Neutrophil (primary cell): ENCODE measurements around the gene MAPK13.

Experiments
- H3K27ac ChIP-seq: fragments of 200-600 bp; sonication (generic); 2 replicates; pipeline ENCODE4 v1.5.1; 2016; ENCODE audit warnings: mild to moderate bottlenecking, moderate library complexity
- H3K27me3 ChIP-seq: fragments of 200-600 bp; sonication (generic); 2 replicates; pipeline ENCODE4 v1.6.0; 2016; ENCODE audit warnings: mild to moderate bottlenecking
- H3K36me3 ChIP-seq: fragments of 200-600 bp; sonication (generic); 2 replicates; pipeline ENCODE4 v1.5.1; 2017
- H3K4me1 ChIP-seq, 2 experiments: fragments of 200-600 bp in 1 of 2; sonication (generic) in 1 of 2; 1 replicate in 1 of 2; 2 replicates in 1 of 2; pipeline versions ENCODE4 v1.5.1 to v1.6.1; 2013 to 2016; ENCODE audit warnings: low read depth in 1 of 2, low read length in 1 of 2, mild to moderate bottlenecking in 1 of 2, moderate library complexity in 1 of 2; ENCODE audit not compliant: control insufficient read depth in 1 of 2, insufficient read depth in 1 of 2
- H3K4me3 ChIP-seq, 2 experiments: fragments of 200-600 bp in 1 of 2; sonication (generic) in 1 of 2; 1 replicate in 1 of 2; 2 replicates in 1 of 2; pipeline ENCODE4 v1.5.1; 2013 to 2016; ENCODE audit warnings: low read depth in 1 of 2, low read length in 1 of 2, mild to moderate bottlenecking in 1 of 2, moderate library complexity in 1 of 2
- H3K9me3 ChIP-seq: fragments of 200-600 bp; sonication (generic); 2 replicates; pipeline ENCODE4 v1.5.1; 2016
- TF ChIP-seq, protein P1 (sequence below): fragments of 200-600 bp; sonication (generic); IDR thresholded peaks from 2 replicates; pipeline ENCODE4 v1.5.1; 2016; ENCODE audit warnings: antibody characterized with exemption

Gene MAPK13

DNA sequence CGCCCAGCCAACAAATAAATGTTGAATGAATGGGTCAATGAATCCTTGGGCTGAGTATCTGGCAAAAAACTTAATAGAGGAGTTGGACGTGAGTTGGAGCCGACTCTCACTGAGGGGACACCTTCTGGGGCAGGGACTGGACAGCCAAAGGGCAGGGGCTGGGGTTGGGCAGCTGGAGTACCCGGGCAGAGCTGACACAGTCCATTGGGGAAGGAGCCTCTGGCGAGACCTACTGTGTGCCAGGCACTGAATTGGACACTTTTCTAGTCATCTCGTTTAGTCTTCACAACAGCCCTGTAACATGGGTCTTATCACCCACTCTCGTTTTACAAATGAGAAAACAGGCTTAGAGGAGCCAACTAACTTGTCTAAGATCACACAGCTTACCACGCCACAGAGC is 4.7 kb upstream of the MAPK13 start:
- Histone ChIP-seq H3K36me3 (peaks cover 6% of the 10 kb centered on the region), H3K27me3 (no peaks in the 10 kb centered on the region), H3K9me3 (no peaks in the 10 kb centered on the region), H3K4me1 (peaks cover 94 to 96% of the 10 kb centered on the region in 2 experiments), H3K27ac (peak overlapping the region; percentile 96), H3K4me3 (no peak overlapping the region)
- TF ChIP-seq, protein P1, sequence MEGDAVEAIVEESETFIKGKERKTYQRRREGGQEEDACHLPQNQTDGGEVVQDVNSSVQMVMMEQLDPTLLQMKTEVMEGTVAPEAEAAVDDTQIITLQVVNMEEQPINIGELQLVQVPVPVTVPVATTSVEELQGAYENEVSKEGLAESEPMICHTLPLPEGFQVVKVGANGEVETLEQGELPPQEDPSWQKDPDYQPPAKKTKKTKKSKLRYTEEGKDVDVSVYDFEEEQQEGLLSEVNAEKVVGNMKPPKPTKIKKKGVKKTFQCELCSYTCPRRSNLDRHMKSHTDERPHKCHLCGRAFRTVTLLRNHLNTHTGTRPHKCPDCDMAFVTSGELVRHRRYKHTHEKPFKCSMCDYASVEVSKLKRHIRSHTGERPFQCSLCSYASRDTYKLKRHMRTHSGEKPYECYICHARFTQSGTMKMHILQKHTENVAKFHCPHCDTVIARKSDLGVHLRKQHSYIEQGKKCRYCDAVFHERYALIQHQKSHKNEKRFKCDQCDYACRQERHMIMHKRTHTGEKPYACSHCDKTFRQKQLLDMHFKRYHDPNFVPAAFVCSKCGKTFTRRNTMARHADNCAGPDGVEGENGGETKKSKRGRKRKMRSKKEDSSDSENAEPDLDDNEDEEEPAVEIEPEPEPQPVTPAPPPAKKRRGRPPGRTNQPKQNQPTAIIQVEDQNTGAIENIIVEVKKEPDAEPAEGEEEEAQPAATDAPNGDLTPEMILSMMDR = no peak

DNA sequence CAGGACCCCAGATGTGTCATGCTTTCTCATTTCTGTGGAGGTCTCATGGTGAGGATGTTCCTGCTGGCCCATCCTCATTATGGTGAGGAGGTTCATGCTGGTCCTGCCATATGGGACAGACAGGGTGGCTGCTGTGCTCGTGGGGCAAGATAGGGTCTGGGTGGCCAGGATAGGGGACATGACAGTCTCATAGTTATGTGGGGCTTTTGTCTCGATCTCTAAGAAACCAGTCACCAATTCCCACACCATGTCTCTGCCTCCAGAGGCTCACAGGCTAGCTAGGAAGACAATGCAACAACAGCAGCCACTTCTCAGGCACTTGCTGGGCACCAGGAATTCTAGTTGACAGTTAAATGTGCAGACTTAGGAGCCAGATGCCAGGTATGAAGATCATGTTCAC is 4.2 kb upstream of the MAPK13 start:
- TF ChIP-seq, protein P1 = no peak
- no peaks in the 10 kb centered on the region for H3K9me3 ChIP-seq
- H3K4me3 ChIP-seq = no peak overlapping the region
- peak overlapping the region; percentile 96 for H3K27ac ChIP-seq
- H3K27me3 ChIP-seq = no peaks in the 10 kb centered on the region
- peaks cover 93 to 94% of the 10 kb centered on the region in 2 experiments for H3K4me1 ChIP-seq
- peaks cover 6% of the 10 kb centered on the region for H3K36me3 ChIP-seq

DNA sequence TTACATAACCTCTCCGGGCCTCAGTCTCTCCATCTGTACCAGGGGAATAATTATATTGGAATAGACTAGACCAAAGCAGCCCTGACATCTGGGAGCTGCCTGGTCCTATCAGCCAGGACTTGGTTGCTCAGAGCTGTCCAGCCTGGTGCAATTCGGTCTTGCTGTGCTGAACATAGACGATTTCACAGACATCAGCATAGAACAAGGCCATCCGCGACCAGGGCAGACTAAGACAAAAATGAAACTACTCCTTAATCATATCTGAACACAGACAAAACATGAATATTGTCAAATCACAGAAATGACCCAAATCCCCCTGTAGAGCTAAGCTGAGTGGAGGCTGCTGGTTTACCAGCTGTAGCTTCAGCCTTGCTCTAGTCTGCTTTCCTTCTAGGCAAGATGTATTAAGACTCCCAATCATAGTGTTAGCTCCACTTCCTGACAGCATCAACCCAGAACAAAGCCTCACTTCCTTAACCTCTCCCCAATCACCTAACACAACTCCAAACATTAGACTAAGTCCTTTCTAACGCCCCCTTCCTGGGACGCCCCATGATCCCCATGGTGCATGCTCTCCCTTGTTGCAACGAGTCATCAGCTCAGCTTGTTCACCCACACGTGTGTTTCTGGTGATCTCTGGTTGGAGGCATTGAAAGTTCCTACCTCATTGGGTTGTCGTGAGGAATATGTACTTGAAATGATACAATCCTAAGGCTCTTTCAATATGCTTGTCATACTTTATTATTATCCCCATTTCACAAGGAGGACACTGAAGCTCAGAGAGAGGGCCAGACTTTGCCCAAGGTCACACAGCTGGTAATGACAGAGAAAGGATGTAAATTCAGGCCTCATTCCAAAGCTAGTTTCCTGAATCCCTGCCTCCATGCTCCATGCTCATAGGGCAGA is 3.5 kb upstream of the MAPK13 start:
- TF ChIP-seq, protein P1 = no peak
- Histone ChIP-seq H3K4me1 (peaks cover 93 to 94% of the 10 kb centered on the region in 2 experiments), H3K9me3 (no peaks in the 10 kb centered on the region), H3K27me3 (no peaks in the 10 kb centered on the region), H3K36me3 (peaks cover 7% of the 10 kb centered on the region), H3K4me3 (peak overlapping the region; percentile 48 to 70), H3K27ac (peak overlapping the region; percentile 96)

DNA sequence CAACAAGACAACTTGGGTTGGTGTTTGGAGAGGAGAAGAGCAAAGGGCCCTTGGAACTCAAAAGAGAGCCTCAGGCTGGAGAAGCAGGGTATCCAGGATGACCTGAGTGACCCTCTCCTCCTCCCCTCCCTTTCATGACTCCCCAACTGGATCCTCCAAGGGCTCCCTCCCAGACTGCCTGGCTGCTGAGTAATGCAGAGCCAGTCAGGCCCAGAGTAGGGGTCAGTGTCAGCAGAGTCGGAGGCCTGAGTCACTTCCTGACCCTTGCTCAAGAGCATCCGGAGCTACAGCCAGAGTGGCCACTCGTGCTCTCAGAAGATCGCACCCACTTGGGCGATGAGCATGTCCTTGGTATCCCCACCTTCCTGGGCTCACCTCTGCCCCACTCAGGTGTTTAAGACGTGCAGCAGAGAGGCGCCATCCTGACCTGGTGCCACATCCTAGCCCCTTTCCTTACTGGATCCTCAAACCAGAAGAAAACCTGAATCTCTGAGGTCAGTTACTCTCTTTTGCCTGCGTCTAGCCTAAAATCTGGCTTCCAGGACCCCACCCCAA is 2.8 kb upstream of the MAPK13 start:
- Histone ChIP-seq H3K27ac (peak overlapping the region; percentile 96), H3K4me3 (peak overlapping the region; percentile 48 to 70), H3K27me3 (no peaks in the 10 kb centered on the region), H3K9me3 (no peaks in the 10 kb centered on the region), H3K4me1 (peaks cover 93 to 94% of the 10 kb centered on the region in 2 experiments), H3K36me3 (peaks cover 12% of the 10 kb centered on the region)
- TF ChIP-seq, protein P1 = peak; percentile 15

DNA sequence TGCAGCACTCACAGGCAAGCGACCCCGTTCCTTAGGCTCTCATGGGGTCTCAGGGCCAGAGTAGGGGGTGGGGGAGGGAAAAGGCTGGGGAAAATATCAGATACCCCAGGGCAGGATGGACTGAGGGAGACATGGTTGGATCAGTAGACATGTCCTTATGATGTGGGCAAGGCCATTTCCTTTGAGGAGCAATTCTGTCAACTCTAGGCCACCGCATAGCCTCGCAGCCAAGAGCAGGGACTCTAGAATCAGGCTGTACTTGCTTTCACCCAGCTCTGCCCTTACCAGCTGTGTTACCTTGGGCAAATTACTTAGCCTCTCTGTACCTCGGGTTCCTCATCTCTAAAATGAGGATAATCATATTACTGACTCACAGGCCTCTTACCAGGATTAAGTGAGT is 2.2 kb upstream of the MAPK13 start:
- TF ChIP-seq, protein P1 = no peak
- H3K27ac ChIP-seq = peak overlapping the region; percentile 96
- peaks cover 91 to 94% of the 10 kb centered on the region in 2 experiments for H3K4me1 ChIP-seq

More for the DNA sequence above, 2.2 kb upstream of the MAPK13 start:
- peaks cover 14% of the 10 kb centered on the region for H3K36me3 ChIP-seq
- peak overlapping the region; percentile 48 to 70 for H3K4me3 ChIP-seq
- no peaks in the 10 kb centered on the region for H3K9me3 ChIP-seq
- no peaks in the 10 kb centered on the region for H3K27me3 ChIP-seq
